Measurements from ENCODE around the gene MRPL21. TPM values are rescaled to one million over a fixed set of nuclear protein-coding genes. Genes with fewer than 3 reads are reported as not detected.
A peak's percentile ranks its signal among the peaks of the same experiment; 100 is the strongest.

Gene MRPL21
- total and polyA plus RNA-seq, 9 of the 15 experiments (the other 6 are each of a cell fraction or from before 2014, with no cell fraction given), result 196 to 618 (median 232) TPM

- TF ChIP-seq MEIS2 (IDR thresholded peaks at IDR 0.05; ENCODE audit: partially characterized antibody), result peak; percentile 72
- no peak for TF ChIP-seq STAT5B (CRISPR knock-in tag; IDR thresholded peaks at IDR 0.05)
- no peak for TF ChIP-seq CXXC5 (CRISPR knock-in tag; IDR thresholded peaks at IDR 0.05)
- TF ChIP-seq ZNF384 (IDR thresholded peaks at IDR 0.05; ENCODE audit: low read depth, low read length), result peak; percentile 87
- TF ChIP-seq PML (IDR thresholded peaks at IDR 0.05; ENCODE audit: low read length), result no peak
- TF ChIP-seq MIER1 (IDR thresholded peaks at IDR 0.05; ENCODE audit: low read depth), result no peak
- TF ChIP-seq EP400 (IDR thresholded peaks at IDR 0.05), result no peak
- no peak for TF ChIP-seq MCM2 (IDR thresholded peaks at IDR 0.05; ENCODE audit: low read depth)
- no peak for TF ChIP-seq HOMEZ (CRISPR knock-in tag; IDR thresholded peaks at IDR 0.05)
- TF ChIP-seq FOSL1 (tag; conservative IDR thresholded peaks at IDR 0.05), result 0 out of 2 replicates have a peak, but pooled peaks have one; percentile 6
- TF ChIP-seq CSDE1 (IDR thresholded peaks at IDR 0.05), result no peak
- TF ChIP-seq ATF2 (CRISPR knock-in tag; IDR thresholded peaks at IDR 0.05), result no peak
- TF ChIP-seq NR4A1 (CRISPR knock-in tag; IDR thresholded peaks at IDR 0.05), result no peak
- TF ChIP-seq NR4A1 (tag; IDR thresholded peaks at IDR 0.05), result no peak
- no peak for TF ChIP-seq ATF3 (IDR thresholded peaks at IDR 0.05)
- TF ChIP-seq ATF3 (CRISPR knock-in tag; conservative IDR thresholded peaks at IDR 0.05), result no peak
- TF ChIP-seq HMG20A (CRISPR knock-in tag; conservative IDR thresholded peaks at IDR 0.05), result no peak
- TF ChIP-seq FOXJ3 (CRISPR knock-in tag; IDR thresholded peaks at IDR 0.05), result peak; percentile 69
- no peak for TF ChIP-seq BRCA1 (IDR thresholded peaks at IDR 0.05)
- no peak for TF ChIP-seq BRCA1 (CRISPR knock-in tag; IDR thresholded peaks at IDR 0.05)
- no peak for TF ChIP-seq ZNF165 (CRISPR knock-in tag; IDR thresholded peaks at IDR 0.05; ENCODE audit: borderline replicate concordance)
- TF ChIP-seq BACH1 (tag; IDR thresholded peaks at IDR 0.05), result no peak
- no peak for TF ChIP-seq C11orf30 (IDR thresholded peaks at IDR 0.05; ENCODE audit: low read depth)
- TF ChIP-seq SLC30A9 (CRISPR knock-in tag; IDR thresholded peaks at IDR 0.05), result no peak
- TF ChIP-seq RFX1 (IDR thresholded peaks at IDR 0.05), result peak; percentile 57
- TF ChIP-seq POLR2H (tag; IDR thresholded peaks at IDR 0.05; ENCODE audit: low read depth), result no peak
- no peak for TF ChIP-seq ELK3 (CRISPR knock-in tag; IDR thresholded peaks at IDR 0.05)
- no peak for TF ChIP-seq ZNF24 (IDR thresholded peaks at IDR 0.05)
Observed at GRCh38 chr11:68946416-68947090, 42.9 kb upstream of the MRPL21 start (continued).

All from K562 (cell line).